ENCODE data around the gene CGRRF1. TPM values are rescaled to one million over a fixed set of nuclear protein-coding genes. Genes with fewer than 3 reads are reported as not detected.

CGRRF1 gene
- total and polyA plus RNA-seq, 2 of the 13 experiments (the other 11 are each of a cell fraction or from before 2014, with no cell fraction given), result 16.8 to 18.2 TPM

GRCh38 chr14:54509546-54510501, at the start of gene CGRRF1 (continued):
- TF ChIP-seq PAXIP1 (CRISPR knock-in tag; conservative IDR thresholded peaks at IDR 0.05), result peak; percentile 66
- TF ChIP-seq ETV5 (CRISPR knock-in tag; IDR thresholded peaks at IDR 0.05; ENCODE audit: borderline replicate concordance), result peak; percentile 12; the same call in 1 of the 2 replicates
- peak; percentile 21; the same call in 1 of the 2 replicates for TF ChIP-seq ZNF768 (CRISPR knock-in tag; IDR thresholded peaks at IDR 0.05)
- TF ChIP-seq ZNF552 (CRISPR knock-in tag; IDR thresholded peaks at IDR 0.05; ENCODE audit: borderline replicate concordance), result peak; percentile 80; the same call in 1 of the 2 replicates
- peak; percentile 78 for TF ChIP-seq TFDP2 (CRISPR knock-in tag; IDR thresholded peaks at IDR 0.05)
- TF ChIP-seq UBTF (CRISPR knock-in tag; IDR thresholded peaks at IDR 0.05), result peak; percentile 76
- peak; percentile 83; the same call in 1 of the 2 replicates for TF ChIP-seq ERF (CRISPR knock-in tag; IDR thresholded peaks at IDR 0.05)
- peak; percentile 87 for TF ChIP-seq ZMYM3 (CRISPR knock-in tag; IDR thresholded peaks at IDR 0.05)
- TF ChIP-seq HNRNPK (IDR thresholded peaks at IDR 0.05; ENCODE audit: low read depth, low read length, poor library complexity, severe bottlenecking), result no peak
- TF ChIP-seq THAP11 (CRISPR knock-in tag; IDR thresholded peaks at IDR 0.05), result peak; percentile 90
- TF ChIP-seq CBX5 (CRISPR knock-in tag; IDR thresholded peaks at IDR 0.05; ENCODE audit: borderline replicate concordance), result peak; percentile 55; the same call in 1 of the 2 replicates
- no peak for TF ChIP-seq ZNF512 (CRISPR knock-in tag; IDR thresholded peaks at IDR 0.05)
- no peak for TF ChIP-seq GMEB2 (CRISPR knock-in tag; IDR thresholded peaks at IDR 0.05; ENCODE audit: low read depth)
- TF ChIP-seq ASH2L (IDR thresholded peaks at IDR 0.05; ENCODE audit: insufficient read length, low read depth, low read length), result peak; percentile 96
- peak; percentile 50; the same call in 1 of the 2 replicates for TF ChIP-seq ZNF205 (CRISPR knock-in tag; IDR thresholded peaks at IDR 0.05)
- peak; percentile 67; the same call in 1 of the 2 replicates for TF ChIP-seq ZBTB7A (CRISPR knock-in tag; IDR thresholded peaks at IDR 0.05)
- peak; percentile 46 for TF ChIP-seq ELF3 (CRISPR knock-in tag; IDR thresholded peaks at IDR 0.05)

Measured in HepG2 (cell line).